Medulla oblongata (tissue), 1 donor: Measurements from ENCODE around the gene ALX1.
"Not testable (repeated sequence)": the region's sequence is repeated elsewhere in the genome, so short reads cannot be mapped to it uniquely, and the experiment has no call there.

ENCODE experiments used
- DNase-seq: peaks from one replicate; pipeline ENCODE4 v3.0.0-alpha.2; 2015; ENCODE audit errors: extremely low spot score

Gene ALX1

DNA sequence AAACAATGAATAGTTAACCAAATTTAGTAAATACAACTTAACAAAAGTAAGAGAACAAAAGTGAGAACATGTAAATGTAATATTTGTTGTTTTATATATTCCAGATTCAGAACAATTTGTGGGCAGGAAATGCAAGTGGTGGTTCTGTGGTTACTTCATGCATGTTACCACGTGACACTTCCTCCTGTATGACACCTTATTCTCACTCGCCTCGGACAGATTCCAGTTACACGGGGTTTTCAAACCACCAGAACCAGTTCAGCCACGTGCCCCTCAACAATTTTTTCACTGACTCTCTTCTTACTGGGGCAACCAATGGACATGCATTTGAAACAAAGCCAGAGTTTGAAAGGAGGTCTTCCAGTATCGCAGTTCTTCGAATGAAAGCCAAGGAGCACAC lies 21.0 kb downstream of the ALX1 start:
- DNase-seq: no peak

DNA sequence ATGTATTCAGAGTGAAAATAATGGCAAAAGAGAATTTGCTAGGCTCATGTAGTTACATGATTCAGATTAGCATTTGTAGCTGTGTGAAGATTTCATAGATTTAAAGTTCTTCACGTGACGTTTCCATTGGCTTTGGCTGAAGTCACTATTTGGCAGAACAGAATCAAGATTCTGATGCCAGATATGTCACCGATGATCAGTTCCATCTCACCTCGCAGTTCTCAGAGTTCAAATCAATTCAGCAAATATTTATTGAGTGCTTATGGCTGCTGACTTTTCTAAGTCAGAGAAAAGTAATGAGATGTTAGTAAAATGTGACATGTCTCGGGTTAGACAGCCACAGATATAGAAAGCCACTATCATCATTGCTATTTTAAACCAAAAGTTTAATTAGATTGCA lies 28.4 kb downstream of the ALX1 start:
- DNase-seq: no peak

- DNase-seq: no peak
Measured at GRCh38 chr12:85309125-85309566, 29.1 kb downstream of the ALX1 start.

DNA sequence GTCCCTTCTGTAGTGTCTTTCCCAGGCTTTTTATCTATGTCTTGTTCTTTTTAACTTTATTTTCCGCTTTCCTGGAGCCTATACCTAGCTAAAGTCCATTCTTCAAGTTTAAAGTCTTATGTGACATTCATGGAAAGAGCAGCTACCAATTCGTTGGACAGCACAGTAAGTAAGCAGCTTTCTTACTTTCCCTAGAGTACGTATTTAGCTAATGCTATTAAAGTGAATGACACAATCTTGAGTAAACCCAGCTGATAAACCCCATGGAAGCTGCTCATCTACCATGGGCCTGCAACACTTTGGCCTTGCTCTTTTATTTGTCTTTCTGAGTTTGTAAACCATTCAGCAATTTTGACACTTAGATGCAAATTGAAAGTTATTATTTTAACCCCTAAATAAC lies 30.0 kb downstream of the ALX1 start:
- DNase-seq: no peak

DNA sequence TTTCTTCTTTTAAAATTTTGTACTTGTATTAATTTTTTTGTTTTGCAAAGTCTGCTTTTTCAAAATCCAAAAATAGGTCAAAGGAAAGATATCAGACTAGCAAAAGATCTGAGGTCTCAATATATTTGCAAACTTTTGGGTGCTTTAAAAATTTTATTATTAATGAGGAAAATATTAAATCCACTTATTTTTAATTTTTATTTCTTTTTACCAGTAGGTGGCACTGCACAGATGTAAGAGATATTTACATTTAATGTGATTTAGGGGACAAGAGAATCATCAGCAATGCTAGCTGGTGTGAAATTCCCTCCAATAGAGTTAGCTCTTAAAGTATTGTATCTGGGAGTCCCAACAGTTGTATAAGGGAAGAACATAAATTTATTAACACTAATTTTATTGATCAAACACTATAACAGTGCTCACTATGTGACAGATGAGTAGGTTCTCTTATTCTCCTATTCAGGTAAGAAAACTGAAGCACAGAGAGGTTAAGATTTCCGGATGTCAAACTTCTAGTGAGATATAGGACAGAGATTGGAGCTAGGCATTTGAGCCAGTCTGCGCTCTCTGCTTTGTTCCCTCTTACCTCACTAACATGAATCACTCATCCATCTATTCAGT lies 30.5 kb downstream of the ALX1 start:
- DNase-seq: no peak

GRCh38 chr12:85317866-85318636 lies 38.0 kb downstream of the ALX1 start:
- not testable (repeated sequence) for DNase-seq

DNA sequence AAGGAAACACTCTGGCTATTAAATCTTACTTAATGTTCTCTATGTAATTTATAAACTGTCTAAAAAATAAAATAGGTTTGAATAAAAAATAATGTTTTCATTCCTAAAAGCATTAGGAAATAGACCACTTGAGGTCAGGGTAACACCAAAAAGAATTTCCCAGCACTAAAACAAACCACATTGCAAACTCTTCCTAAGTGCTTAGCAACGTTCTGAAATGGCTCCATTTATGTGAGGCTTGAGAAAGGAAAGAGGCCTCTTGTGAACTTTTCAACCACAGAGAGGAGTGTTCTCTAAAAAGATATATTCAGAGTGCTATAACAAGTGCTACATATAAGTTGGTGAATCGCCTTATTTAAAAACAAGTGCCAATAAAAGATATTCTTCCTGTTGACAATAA lies 42.7 kb downstream of the ALX1 start:
- DNase-seq: peak; percentile 7

GRCh38 chr12:85325442-85325841 lies 45.4 kb downstream of the ALX1 start:
- DNase-seq: no peak

- DNase-seq: no peak
Measured at GRCh38 chr12:85329913-85330312, 49.9 kb downstream of the ALX1 start.

GRCh38 chr12:85348779-85349178 lies 68.8 kb downstream of the ALX1 start:
- DNase-seq: no peak

DNA sequence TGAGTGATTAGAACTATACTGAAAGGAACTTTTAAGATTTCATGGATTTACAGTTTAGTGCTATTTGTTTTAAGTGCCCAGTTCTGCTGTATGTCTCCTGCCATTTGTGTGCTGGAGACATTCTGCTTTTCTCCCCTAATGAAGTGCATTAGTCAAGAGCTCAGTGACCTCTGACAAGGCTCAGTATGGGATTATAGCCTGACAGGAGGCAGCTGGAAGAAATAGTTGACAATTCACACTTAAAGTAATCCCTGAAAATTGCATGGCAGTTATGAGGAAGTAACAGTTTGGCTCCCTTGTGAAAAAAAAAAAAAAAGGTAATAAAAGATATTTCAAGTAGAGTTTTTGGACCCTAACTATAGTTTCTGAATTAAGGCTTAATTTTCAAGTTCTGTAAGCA lies 70.3 kb downstream of the ALX1 start:
- DNase-seq: no peak
